Cortex of kidney (tissue), 1 donor: ENCODE data around the gene SLC35D3.
"Not testable (repeated sequence)": the region's sequence is repeated elsewhere in the genome, so short reads cannot be mapped to it uniquely, and the experiment has no call there.

Experiments
- DNase-seq: peaks from one replicate; lab custom pipeline; 2025; lab: John Stamatoyannopoulos, UW

SLC35D3 gene

GRCh38 chr6:136967876-136968752, 46.0 kb downstream of the SLC35D3 start:
- no peak for DNase-seq

- DNase-seq, result no peak
Observed at GRCh38 chr6:136968837-136969236, 46.7 kb downstream of the SLC35D3 start.

- DNase-seq, result no peak
Observed at GRCh38 chr6:136969433-136969832, 47.3 kb downstream of the SLC35D3 start.

GRCh38 chr6:136969930-136970329, 47.8 kb downstream of the SLC35D3 start:
- DNase-seq, result no peak

- DNase-seq, result no peak
Observed at GRCh38 chr6:136971609-136972008, 49.5 kb downstream of the SLC35D3 start.

GRCh38 chr6:136973781-136974180, 51.7 kb downstream of the SLC35D3 start:
- DNase-seq, result not testable (repeated sequence)
